Measurements from ENCODE around the gene SELENON.

Gene SELENON

GRCh38 chr1:25854554-25854953, 54.6 kb downstream of the SELENON start:
- no peak overlapping the region for H3K4me3 ChIP-seq (replicated peaks in 1 of 2; ENCODE audit: low read depth in 2 of 2, low read length in 2 of 2)
- no peak for DNase-seq (ENCODE audit: low read depth in 2 of 2)
- no peak for TF ChIP-seq CTCF (IDR thresholded peaks at IDR 0.05; ENCODE audit: low read depth, low read length)

GRCh38 chr1:25856856-25857255, 56.9 kb downstream of the SELENON start:
- TF ChIP-seq CTCF (IDR thresholded peaks at IDR 0.05; ENCODE audit: low read depth, low read length) = no peak
- no peak for DNase-seq (ENCODE audit: low read depth in 2 of 2)
- no peak overlapping the region for H3K4me3 ChIP-seq (replicated peaks in 1 of 2; ENCODE audit: low read depth in 2 of 2, low read length in 2 of 2)

GRCh38 chr1:25858494-25858893, 58.5 kb downstream of the SELENON start:
- no peak for TF ChIP-seq CTCF (IDR thresholded peaks at IDR 0.05; ENCODE audit: low read depth, low read length)
- H3K4me3 ChIP-seq (replicated peaks in 1 of 2; ENCODE audit: low read depth in 2 of 2, low read length in 2 of 2) = peak overlapping the region; percentile 61 to 75
- DNase-seq (ENCODE audit: low read depth in 2 of 2) = no peak

- peak within 1 kb of the TSS; percentile 61 to 75 for H3K4me3 ChIP-seq (replicated peaks in 1 of 2; ENCODE audit: low read depth in 2 of 2, low read length in 2 of 2)
- DNase-seq (ENCODE audit: low read depth in 2 of 2) = peak; percentile 85 to 92
- TF ChIP-seq CTCF (IDR thresholded peaks at IDR 0.05; ENCODE audit: low read depth, low read length) = no peak
Measured at GRCh38 chr1:25858906-25859789, 59.2 kb downstream of the SELENON start, which contains the start of gene AUNIP. Gene AUNIP (minus strand): TSS chr1:25859457. CDS start chr1:25859357, 100 bp downstream.

GRCh38 chr1:25861316-25862286, 61.6 kb downstream of the SELENON start:
- no peak for DNase-seq (ENCODE audit: low read depth in 2 of 2)
- H3K4me3 ChIP-seq (replicated peaks in 1 of 2; ENCODE audit: low read depth in 2 of 2, low read length in 2 of 2) = no peak overlapping the region

More at GRCh38 chr1:25861316-25862286, 61.6 kb downstream of the SELENON start:
- no peak for TF ChIP-seq CTCF (IDR thresholded peaks at IDR 0.05; ENCODE audit: low read depth, low read length)

Data from cardiac fibroblast (primary cell).